SK-N-SH treated with all-trans-retinoic acid at 6 μM for 48 hours (cell line): ENCODE data around the gene SDK1.

ENCODE experiments used
- ATAC-seq: fragments of 200-7000 bp; cut with Tn5 transposase; 3 replicates; pipeline ENCODE4 v1.9.1; 2020; ENCODE audit warnings: mild to moderate bottlenecking, moderate library complexity
- BACH2 ChIP-seq: fragments of 250-450 bp; sonication (Bioruptor Pico); IDR thresholded peaks from 2 replicates; pipeline ENCODE4 v1.9.0; 2021; ENCODE audit warnings: mild to moderate bottlenecking, borderline replicate concordance
- CREB5 ChIP-seq: fragments of 250-450 bp; sonication (Bioruptor Pico); IDR thresholded peaks from 2 replicates; pipeline ENCODE4 v1.5.1; 2020; ENCODE audit warnings: low read depth, mild to moderate bottlenecking, moderate library complexity
- CSDC2 ChIP-seq: fragments of 250-450 bp; sonication (Bioruptor Pico); IDR thresholded peaks from 2 replicates; pipeline ENCODE4 v1.5.0; 2020; ENCODE audit warnings: mild to moderate bottlenecking, moderate library complexity
- ESRRG ChIP-seq: fragments of 250-450 bp; sonication (Bioruptor Pico); IDR thresholded peaks from 2 replicates; pipeline ENCODE4 v1.6.1; 2021; ENCODE audit warnings: mild to moderate bottlenecking
- GLIS3 ChIP-seq: fragments of 250-450 bp; sonication (Bioruptor Pico); IDR thresholded peaks from 2 replicates; pipeline ENCODE4 v1.5.0; 2020; ENCODE audit warnings: mild to moderate bottlenecking, moderate library complexity
- ISL1 ChIP-seq: fragments of 250-450 bp; sonication (Bioruptor Pico); IDR thresholded peaks from 2 replicates; pipeline ENCODE4 v2.1.2; 2022; ENCODE audit warnings: mild to moderate bottlenecking, moderate library complexity
- OSR1 ChIP-seq: fragments of 250-450 bp; sonication (Bioruptor Pico); IDR thresholded peaks from 2 replicates; pipeline ENCODE4 v1.8.0; 2022; ENCODE audit warnings: moderate library complexity, mild to moderate bottlenecking, inconsistent platforms
- PATZ1 ChIP-seq: fragments of 250-450 bp; sonication (Bioruptor Pico); IDR thresholded peaks from 2 replicates; pipeline ENCODE4 v1.8.0; 2020; ENCODE audit warnings: mild to moderate bottlenecking, moderate library complexity, borderline replicate concordance
- POU6F1 ChIP-seq: fragments of 250-450 bp; sonication (Bioruptor Pico); IDR thresholded peaks from 2 replicates; pipeline ENCODE4 v1.8.0; 2021; ENCODE audit warnings: low read depth, mild to moderate bottlenecking, moderate library complexity, borderline replicate concordance
- PPARA ChIP-seq: fragments of 250-450 bp; sonication (Bioruptor Pico); IDR thresholded peaks from 2 replicates; pipeline ENCODE4 v1.5.0; 2020; ENCODE audit warnings: mild to moderate bottlenecking, borderline replicate concordance
- RARB ChIP-seq: fragments of 250-450 bp; sonication (Bioruptor Pico); IDR thresholded peaks from 2 replicates; pipeline ENCODE4 v1.8.0; 2021; ENCODE audit warnings: mild to moderate bottlenecking, moderate library complexity
- SNAI2 ChIP-seq: fragments of 250-450 bp; sonication (Bioruptor Pico); IDR thresholded peaks from 2 replicates; pipeline ENCODE4 v1.5.0; 2020; ENCODE audit warnings: mild to moderate bottlenecking, moderate library complexity
- TCF4 ChIP-seq: fragments of 250-450 bp; sonication (Bioruptor Pico); IDR thresholded peaks from 2 replicates; pipeline ENCODE4 v1.8.0; 2021; ENCODE audit warnings: mild to moderate bottlenecking, moderate library complexity, borderline replicate concordance
- TOX ChIP-seq: fragments of 250-450 bp; sonication (Bioruptor Pico); IDR thresholded peaks from 2 replicates; pipeline ENCODE4 v1.8.0; 2021; ENCODE audit warnings: mild to moderate bottlenecking, moderate library complexity, borderline replicate concordance
- ZC3H10 ChIP-seq: fragments of 250-450 bp; sonication (Bioruptor Pico); IDR thresholded peaks from 2 replicates; pipeline ENCODE4 v1.5.1; 2021; ENCODE audit warnings: mild to moderate bottlenecking, moderate library complexity
- ZFP3 ChIP-seq: fragments of 250-450 bp; sonication (Bioruptor Pico); IDR thresholded peaks from 2 replicates; pipeline ENCODE4 v1.5.0; 2020; ENCODE audit warnings: mild to moderate bottlenecking, moderate library complexity
- ZFP30 ChIP-seq: fragments of 450-650 bp; formaldehyde crosslinking; IDR thresholded peaks from 2 replicates; pipeline ENCODE4 v1.5.0; 2022; ENCODE audit warnings: mild to moderate bottlenecking, moderate library complexity
- ZNF565 ChIP-seq: fragments of 450-650 bp; formaldehyde crosslinking; conservative IDR thresholded peaks from 2 replicates; pipeline ENCODE4 v1.5.0; 2020; ENCODE audit warnings: low read depth, mild to moderate bottlenecking, moderate library complexity
- ZNF70 ChIP-seq: fragments of 450-650 bp; formaldehyde crosslinking; IDR thresholded peaks from 2 replicates; pipeline ENCODE4 v1.5.0; 2020; ENCODE audit warnings: mild to moderate bottlenecking, moderate library complexity
- ZNF8 ChIP-seq: fragments of 450-650 bp; formaldehyde crosslinking; IDR thresholded peaks from 2 replicates; pipeline ENCODE4 v1.5.0; 2020; ENCODE audit warnings: mild to moderate bottlenecking, moderate library complexity
- TF ChIP-seq, protein P1 (sequence below): fragments of 250-450 bp; sonication (Bioruptor Pico); IDR thresholded peaks from 2 replicates; pipeline ENCODE4 v1.5.1; 2021; ENCODE audit warnings: mild to moderate bottlenecking, moderate library complexity
- TF ChIP-seq, protein P2 (sequence below): fragments of 250-450 bp; sonication (Bioruptor Pico); IDR thresholded peaks from 2 replicates; pipeline ENCODE4 v1.5.0; 2020; ENCODE audit warnings: mild to moderate bottlenecking, moderate library complexity

Gene SDK1

DNA sequence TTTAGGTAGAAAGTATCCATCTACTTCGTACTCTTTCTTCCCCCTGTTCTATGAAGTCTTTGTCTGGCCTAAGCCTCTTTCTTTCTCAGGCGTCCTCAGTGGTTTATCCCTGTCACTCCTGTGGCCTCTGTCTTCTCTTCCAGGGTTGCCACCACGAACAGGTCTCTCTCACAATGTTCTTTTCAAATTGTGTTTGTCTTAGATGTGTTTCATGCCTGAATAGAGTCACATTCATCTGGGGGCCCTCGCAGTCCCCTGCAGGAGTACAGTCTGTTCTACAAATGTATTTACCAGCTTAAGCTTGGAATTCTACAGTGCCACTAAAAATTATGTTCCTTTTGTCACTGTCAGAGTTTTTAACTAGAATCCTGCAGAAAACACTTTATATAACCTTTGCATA is 700.7 kb downstream of the SDK1 start (continued):
- TF ChIP-seq, protein P1, sequence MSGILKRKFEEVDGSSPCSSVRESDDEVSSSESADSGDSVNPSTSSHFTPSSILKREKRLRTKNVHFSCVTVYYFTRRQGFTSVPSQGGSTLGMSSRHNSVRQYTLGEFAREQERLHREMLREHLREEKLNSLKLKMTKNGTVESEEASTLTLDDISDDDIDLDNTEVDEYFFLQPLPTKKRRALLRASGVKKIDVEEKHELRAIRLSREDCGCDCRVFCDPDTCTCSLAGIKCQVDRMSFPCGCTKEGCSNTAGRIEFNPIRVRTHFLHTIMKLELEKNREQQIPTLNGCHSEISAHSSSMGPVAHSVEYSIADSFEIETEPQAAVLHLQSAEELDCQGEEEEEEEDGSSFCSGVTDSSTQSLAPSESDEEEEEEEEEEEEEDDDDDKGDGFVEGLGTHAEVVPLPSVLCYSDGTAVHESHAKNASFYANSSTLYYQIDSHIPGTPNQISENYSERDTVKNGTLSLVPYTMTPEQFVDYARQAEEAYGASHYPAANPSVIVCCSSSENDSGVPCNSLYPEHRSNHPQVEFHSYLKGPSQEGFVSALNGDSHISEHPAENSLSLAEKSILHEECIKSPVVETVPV (CRISPR knock-in tag), result no peak
- TF ChIP-seq SNAI2 (CRISPR knock-in tag), result no peak
- no peak for TF ChIP-seq TCF4 (CRISPR knock-in tag)
- TF ChIP-seq, protein P2, sequence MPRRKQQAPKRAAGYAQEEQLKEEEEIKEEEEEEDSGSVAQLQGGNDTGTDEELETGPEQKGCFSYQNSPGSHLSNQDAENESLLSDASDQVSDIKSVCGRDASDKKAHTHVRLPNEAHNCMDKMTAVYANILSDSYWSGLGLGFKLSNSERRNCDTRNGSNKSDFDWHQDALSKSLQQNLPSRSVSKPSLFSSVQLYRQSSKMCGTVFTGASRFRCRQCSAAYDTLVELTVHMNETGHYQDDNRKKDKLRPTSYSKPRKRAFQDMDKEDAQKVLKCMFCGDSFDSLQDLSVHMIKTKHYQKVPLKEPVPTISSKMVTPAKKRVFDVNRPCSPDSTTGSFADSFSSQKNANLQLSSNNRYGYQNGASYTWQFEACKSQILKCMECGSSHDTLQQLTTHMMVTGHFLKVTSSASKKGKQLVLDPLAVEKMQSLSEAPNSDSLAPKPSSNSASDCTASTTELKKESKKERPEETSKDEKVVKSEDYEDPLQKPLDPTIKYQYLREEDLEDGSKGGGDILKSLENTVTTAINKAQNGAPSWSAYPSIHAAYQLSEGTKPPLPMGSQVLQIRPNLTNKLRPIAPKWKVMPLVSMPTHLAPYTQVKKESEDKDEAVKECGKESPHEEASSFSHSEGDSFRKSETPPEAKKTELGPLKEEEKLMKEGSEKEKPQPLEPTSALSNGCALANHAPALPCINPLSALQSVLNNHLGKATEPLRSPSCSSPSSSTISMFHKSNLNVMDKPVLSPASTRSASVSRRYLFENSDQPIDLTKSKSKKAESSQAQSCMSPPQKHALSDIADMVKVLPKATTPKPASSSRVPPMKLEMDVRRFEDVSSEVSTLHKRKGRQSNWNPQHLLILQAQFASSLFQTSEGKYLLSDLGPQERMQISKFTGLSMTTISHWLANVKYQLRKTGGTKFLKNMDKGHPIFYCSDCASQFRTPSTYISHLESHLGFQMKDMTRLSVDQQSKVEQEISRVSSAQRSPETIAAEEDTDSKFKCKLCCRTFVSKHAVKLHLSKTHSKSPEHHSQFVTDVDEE (CRISPR knock-in tag), result no peak
- no peak for TF ChIP-seq ZFP30 (CRISPR knock-in tag)

GRCh38 chr7:4003503-4003902 is 702.5 kb downstream of the SDK1 start:
- ATAC-seq, result no peak
- TF ChIP-seq TOX (CRISPR knock-in tag) (no peak), POU6F1 (CRISPR knock-in tag) (no peak), TCF4 (CRISPR knock-in tag) (no peak), OSR1 (no peak), BACH2 (CRISPR knock-in tag) (no peak), ZFP30 (CRISPR knock-in tag) (no peak), CREB5 (CRISPR knock-in tag) (no peak), PATZ1 (CRISPR knock-in tag) (no peak), ZC3H10 (CRISPR knock-in tag) (no peak), RARB (CRISPR knock-in tag) (no peak), ZNF565 (no peak)

DNA sequence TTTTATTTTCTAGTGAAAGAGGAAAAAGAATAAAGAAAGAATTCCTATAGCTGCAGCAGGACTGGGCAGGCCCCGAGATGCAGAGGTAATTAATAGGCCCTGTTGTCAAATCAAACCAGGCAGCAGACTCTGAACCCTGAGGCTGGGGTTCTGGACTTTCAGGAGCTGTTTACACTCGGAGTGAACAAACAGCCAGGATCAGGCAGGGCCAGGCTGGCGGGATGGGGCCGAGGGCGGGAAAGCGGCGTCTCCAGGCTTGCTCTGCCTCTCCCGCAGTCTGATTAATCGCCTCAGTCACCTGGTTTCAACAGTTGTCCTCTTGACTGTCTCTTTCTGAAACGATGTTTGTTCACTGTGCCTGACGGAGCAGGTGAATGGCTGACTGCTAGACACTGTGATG is 705.6 kb downstream of the SDK1 start:
- TF ChIP-seq TCF4 (CRISPR knock-in tag) (peak; percentile 80; the same call in 1 of the 2 replicates), CSDC2 (CRISPR knock-in tag) (no peak)
- peak; percentile 43; the same call in 1 of the 3 replicates for ATAC-seq

GRCh38 chr7:4009211-4010060 is 708.4 kb downstream of the SDK1 start:
- no peak for ATAC-seq
- no peak for TF ChIP-seq POU6F1 (CRISPR knock-in tag)
- TF ChIP-seq ZFP30 (CRISPR knock-in tag), result no peak
- TF ChIP-seq ZNF565, result no peak
- no peak for TF ChIP-seq GLIS3 (CRISPR knock-in tag)
- no peak for TF ChIP-seq ZFP3 (CRISPR knock-in tag)
- TF ChIP-seq TOX (CRISPR knock-in tag), result no peak
- no peak for TF ChIP-seq ZNF70
- no peak for TF ChIP-seq CSDC2 (CRISPR knock-in tag)
- no peak for TF ChIP-seq TCF4 (CRISPR knock-in tag)
- TF ChIP-seq ISL1 (CRISPR knock-in tag), result no peak
- no peak for TF ChIP-seq CREB5 (CRISPR knock-in tag)
- no peak for TF ChIP-seq PPARA (CRISPR knock-in tag)
- TF ChIP-seq ZNF8 (CRISPR knock-in tag), result no peak
- TF ChIP-seq ESRRG (CRISPR knock-in tag), result no peak
- no peak for TF ChIP-seq SNAI2 (CRISPR knock-in tag)
